T-helper 1 cell (primary cell): ENCODE measurements around the gene UVRAG.

Source experiments
- DNase-seq, 5 donors: peaks; one replicate each; pipeline ENCODE4 v3.0.0-alpha.2; 2012 to 2020

Gene UVRAG

GRCh38 chr11:75784085-75784478 lies 30.9 kb upstream of the UVRAG start:
- no peak for DNase-seq

DNA sequence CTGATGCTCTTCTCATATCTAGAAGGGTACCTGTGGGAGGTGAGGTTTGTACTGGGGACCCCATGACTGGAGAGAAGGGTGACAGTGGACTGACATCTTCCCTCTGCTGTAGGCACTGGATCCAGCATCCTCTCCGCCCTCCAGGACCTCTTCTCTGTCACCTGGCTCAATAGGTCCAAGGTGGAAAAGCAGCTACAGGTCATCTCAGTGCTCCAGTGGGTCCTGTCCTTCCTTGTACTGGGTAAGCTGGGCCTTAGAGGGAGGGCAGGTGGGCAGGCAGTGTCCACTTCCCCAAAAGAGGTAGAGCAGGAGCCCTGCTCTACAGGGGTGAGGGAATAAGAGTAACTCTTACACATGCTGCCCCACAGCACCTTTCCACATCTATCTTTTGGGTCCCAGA lies 30.5 kb upstream of the UVRAG start:
- DNase-seq, result no peak

GRCh38 chr11:75785187-75785586 lies 29.8 kb upstream of the UVRAG start:
- no peak for DNase-seq

- DNase-seq, result no peak
These were observed 28.8 kb upstream of the UVRAG start for GRCh38 chr11:75786101-75786736.

DNA sequence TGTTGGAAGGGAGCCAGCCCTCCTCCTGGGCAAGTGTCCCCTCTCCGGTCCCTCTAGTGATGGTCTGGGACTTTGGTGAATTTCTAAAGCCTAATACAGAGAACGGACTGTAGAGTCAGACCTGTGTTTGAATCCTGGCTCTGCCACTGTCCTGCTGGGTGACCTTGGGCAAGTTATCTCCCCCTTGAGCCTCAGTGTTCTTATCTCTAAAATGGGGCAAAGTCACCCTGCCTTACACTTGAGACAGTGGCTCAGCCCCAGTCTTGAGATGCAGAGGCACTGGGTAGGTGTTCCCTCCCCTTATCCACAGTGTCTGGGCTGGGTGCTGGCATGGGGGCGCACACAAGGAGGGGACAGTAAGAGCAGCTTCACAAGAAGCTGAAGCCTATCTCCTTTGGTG lies 25.5 kb upstream of the UVRAG start:
- no peak for DNase-seq

DNA sequence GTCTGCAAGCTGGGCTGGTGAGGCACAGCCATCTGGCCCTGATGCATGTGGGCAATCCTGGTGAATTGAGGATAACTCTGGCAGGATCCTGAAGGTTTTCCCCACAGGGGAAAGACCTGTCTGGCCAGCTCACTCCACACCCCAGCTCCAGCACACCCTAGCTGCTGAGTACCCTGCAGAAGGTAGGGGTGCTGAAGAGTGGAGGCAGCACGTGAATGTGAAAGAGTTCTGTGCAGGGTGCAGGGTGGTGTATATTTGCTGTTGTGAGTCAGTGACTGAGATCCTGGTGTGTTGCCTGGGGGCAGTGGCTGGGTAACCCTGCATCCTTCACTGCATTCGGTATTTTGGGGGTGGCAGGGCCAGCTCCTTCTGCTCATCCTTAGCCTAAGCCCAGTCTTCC lies 24.0 kb upstream of the UVRAG start:
- DNase-seq, result no peak

DNA sequence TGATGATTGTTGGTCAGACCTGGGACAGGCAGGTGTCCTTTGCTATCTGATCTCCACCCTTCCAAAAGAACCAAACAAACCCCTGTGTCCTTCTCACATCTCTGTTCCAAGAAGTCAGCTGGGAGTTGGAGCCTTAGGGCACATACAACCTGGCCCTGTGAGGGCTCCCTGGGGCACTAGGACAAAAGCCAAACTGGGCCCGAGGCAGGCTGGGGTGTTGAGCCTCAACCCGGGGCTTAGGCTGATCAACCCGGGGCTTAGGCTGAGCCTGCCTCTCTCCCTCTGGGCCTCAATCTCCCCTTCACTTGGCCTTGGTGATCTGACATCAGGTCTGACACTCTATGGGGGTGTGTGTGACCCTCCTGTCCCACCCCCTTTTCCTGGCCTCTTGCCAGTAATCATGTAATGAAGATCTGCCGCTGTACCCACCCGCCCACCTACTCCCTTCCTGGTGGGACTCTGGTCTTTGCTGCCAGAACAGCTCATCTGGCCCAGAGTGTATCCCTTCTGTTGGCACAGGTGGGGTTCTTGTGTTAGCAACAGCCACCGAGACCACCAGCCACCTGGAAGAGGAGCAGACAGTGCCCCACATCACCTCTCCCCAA lies 22.8 kb upstream of the UVRAG start:
- no peak for DNase-seq

DNA sequence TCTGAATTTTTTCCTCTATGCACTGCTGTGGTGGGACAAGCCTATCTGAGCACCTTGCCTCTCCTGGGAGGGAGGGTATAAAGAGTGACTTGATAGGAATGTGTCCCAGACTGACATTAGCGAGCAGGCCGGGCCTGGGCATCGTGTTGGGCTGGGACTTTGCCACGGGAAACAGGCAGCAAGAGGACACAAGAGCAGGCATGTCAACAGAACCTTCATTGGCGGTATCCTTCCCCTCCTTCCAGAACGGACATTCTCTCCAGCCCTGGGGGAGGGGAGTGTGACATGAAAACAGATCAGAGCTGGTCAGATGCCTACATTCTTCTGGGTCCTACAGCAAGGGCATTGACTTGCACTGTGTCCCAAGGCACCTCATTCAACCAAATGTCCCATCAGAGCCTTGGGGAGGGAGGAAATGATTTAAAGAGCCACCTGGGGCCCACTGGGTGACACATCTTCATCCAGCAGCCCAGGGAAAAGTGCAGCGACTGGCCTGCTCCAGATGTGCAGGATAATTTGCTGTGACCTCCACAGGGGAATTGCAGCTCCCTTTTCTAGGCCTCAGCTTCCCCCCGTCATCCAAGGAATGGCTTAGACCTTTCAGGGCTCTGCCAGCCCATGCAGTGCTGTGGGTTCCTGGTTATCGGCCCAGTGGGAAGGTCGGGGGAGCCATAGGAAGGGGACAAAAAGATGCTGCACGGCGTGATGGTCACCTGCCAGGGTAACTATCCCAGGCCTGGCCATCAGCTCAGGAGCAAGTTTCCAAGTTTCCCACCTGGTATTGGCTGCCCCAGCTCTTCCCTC lies 21.8 kb upstream of the UVRAG start:
- no peak for DNase-seq

GRCh38 chr11:75793966-75794365 lies 21.0 kb upstream of the UVRAG start:
- no peak for DNase-seq

GRCh38 chr11:75795276-75796090 lies 19.5 kb upstream of the UVRAG start:
- no peak for DNase-seq

GRCh38 chr11:75796091-75796435 lies 18.9 kb upstream of the UVRAG start:
- no peak for DNase-seq

DNA sequence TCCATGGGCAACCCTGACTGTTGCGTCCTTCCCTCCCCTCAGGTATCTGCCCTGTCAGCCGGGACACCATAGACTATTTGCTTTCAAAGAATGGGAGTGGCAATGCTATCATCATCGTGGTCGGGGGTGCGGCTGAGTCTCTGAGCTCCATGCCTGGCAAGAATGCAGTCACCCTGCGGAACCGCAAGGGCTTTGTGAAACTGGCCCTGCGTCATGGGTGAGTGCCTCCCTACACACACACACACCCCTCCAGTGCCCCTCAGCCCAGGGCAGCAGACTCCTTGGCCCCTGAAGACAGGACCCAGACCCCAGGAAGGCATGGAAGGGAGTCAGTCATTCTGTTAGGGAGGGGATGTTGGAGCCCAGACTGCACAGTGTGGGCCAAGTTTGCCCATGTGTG lies 17.9 kb upstream of the UVRAG start:
- no peak for DNase-seq

GRCh38 chr11:75797792-75798191 lies 17.2 kb upstream of the UVRAG start:
- DNase-seq, result no peak

- no peak for DNase-seq
These were observed 14.8 kb upstream of the UVRAG start for GRCh38 chr11:75800136-75800675.

DNA sequence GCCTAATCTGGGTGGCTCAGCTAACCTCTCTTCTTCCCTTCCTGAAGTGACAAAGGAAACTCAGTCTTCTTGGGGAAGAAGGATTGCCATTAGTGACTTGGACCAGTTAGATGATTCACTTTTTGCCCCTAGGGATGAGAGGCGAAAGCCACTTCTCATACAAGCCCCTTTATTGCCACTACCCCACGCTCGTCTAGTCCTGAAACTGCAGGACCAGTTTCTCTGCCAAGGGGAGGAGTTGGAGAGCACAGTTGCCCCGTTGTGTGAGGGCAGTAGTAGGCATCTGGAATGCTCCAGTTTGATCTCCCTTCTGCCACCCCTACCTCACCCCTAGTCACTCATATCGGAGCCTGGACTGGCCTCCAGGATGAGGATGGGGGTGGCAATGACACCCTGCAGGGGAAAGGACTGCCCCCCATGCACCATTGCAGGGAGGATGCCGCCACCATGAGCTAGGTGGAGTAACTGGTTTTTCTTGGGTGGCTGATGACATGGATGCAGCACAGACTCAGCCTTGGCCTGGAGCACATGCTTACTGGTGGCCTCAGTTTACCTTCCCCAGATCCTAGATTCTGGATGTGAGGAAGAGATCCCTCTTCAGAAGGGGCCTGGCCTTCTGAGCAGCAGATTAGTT lies 14.2 kb upstream of the UVRAG start:
- no peak for DNase-seq

DNA sequence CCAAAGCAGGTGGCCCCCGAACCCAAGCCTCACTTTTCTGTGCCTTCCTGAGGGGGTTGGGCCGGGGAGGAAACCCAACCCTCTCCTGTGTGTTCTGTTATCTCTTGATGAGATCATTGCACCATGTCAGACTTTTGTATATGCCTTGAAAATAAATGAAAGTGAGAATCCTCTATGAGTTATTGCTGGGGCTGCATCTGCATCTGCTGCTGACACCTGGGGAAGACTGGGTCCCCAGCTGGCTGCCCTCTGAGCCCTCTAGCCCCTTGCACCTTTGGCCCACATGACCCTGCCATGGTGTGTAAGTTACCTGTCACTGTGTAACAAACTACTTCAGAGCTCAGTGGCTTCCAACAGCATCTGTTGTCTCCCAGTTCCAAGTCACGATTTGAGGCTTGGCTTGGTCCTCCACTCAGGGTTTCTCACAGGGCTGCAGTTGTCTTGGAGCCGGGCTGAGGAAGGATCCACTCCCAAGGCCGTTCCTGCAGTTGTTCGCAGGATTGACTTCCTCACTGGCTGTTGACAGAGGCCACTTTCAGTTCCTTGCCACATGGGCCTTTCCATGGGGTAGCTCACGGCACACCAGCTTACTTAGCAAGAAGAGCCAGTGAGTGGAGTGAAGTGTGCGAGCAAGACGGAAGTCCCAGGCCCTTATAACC lies 13.5 kb upstream of the UVRAG start:
- DNase-seq, result peak in 1 of 5 donors; percentile 41

DNA sequence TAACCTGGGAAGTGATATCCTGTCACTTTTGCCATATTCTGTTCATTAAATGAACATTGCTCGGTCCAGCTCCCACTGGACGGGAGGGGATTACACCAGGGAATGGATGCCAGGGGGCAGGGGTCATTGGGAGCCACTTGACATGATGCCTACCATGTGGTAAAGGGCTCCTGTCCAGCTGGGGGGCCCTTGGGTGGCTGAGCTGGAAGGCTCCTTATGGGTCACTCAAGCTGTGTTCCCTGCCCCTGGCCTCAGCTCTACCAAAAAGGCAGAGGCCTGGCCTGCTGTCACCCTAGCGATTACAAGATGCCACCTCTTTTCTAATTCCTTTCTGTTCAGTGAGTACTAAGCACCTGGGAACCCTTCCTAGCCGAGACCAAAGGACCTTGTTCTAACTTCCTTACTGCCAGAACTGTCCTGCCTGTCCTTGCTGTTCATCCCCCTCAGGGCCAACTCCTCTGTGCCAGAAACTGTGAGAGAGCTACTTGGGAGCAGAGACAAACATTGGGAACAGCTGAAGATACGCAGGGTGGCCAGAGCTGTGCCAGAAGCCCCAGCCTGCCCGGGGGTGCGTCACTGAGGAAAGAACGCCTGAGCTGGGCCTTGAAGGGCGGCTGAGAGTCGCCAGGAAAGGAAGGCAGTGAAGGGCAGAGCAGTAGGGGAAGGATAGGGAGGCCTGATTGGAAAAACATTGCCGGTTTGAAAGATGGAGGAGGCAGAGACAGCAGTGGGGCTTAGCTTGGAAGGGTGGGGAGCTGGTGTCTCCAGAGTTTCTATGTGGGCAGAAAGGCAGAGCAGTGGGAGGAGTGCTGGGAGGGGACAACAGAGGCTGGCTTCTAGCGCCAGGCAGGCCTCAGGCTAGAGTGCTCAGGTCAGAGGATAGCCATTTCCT lies 12.7 kb upstream of the UVRAG start:
- no peak for DNase-seq

- peak; percentile 16 to 67 (median 55) for DNase-seq
These were observed 11.8 kb upstream of the UVRAG start for GRCh38 chr11:75802913-75803820.

DNA sequence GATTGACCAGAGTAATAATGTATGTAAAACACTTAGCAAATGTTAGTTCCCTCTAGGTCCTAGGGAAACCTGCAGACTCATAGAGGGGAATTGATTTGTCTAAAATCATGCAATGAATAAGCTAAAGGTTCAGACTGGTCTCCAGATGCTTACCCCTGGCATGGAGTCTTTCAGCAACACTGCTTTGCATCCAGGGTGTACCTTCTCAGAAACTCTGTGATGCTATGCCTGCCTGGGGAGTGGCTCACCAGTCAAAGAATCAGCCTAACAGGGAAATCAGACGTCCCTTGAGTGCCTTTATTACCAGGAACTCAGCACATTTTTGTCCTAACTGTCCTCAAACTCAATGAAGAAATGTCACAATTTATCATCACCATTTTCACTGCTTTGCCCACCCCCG lies 5.9 kb upstream of the UVRAG start:
- no peak for DNase-seq

DNA sequence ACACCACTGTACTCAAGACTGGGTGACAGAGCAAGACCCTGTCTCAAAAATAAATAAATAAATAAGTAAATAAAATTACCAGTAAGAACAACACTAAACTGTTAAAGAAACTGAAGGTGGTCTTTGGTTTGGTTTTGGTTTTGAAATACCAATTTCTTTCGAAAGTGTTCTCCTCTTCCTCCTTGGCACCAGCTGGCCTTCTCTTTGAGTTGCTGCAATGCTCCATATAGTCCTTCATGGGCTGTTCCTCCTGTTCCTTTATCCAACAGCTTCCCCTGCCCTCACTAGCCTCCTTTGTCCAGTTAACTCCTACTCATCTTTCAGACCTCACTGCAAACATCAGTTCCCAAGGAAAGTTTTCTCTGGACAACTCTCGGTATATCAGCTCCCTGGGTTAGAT lies 5.0 kb upstream of the UVRAG start:
- DNase-seq, result no peak
